Stimulated activated CD8-positive, alpha-beta memory T cell treated with anti-CD3 and anti-CD28 coated beads, Interleukin-15, amount 100 ng/mL, for 48 hours (primary cell): Measurements from ENCODE around the gene RNF10.
"Not testable (repeated sequence)": the region's sequence is repeated elsewhere in the genome, so short reads cannot be mapped to it uniquely, and the experiment has no call there.

Source experiments
- DNase-seq, 2 donors: peaks; one replicate each; pipeline ENCODE4 v3.0.0-alpha.2; 2020; ENCODE audit warnings: low read depth in 2 of 2

The RNF10 gene

DNA sequence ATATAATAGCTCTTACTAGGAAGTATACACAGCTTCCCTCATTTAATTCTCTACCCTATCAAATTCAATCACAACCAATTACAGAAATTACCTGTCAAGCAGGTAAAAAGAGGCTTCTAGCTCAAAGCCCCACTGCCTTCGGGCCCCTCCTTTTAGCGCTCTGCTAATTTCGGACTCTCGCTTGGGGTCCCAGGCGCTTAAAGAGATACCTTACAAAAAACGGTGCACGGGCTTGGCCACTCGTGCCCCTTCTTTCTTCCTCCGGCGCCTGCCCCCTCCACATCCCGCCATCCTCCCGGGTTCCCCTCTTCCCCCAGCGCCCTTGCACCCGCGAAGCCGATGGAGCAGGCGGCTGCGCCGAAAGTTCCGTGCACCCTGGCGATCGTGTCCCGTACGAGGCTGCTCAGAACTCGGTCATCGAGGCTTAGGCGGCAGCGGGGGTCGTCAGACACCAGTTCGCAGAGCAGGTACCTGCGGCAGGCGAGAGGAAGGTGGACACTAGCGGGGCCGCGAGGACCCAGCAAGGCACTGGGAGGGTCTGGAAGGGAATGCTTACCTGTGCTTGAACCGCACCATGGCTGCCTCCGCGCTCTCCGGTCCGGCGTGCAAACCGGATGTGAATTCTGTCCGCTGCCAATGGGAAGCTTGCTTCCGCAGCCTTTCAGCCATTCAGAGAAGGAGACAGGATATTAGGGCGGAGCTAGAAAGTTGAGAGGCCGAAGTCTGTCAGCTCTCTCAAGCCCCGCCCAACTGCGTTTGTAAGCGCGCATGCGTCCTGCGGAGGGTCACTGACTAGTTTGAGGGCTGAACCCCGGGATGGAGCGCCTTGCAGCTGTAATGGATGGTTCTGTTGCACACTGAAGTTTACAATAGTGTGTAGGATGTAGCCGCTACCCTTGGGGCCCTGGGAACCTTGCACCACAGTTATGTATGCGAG, 46.9 kb downstream of the RNF10 start, which contains the start of gene POP5:
Gene POP5 (minus strand): TSS at position 616 of the 937 bp plus-strand sequence. CDS start 40 bp downstream, at position 576.
- DNase-seq, result peak; percentile 92

DNA sequence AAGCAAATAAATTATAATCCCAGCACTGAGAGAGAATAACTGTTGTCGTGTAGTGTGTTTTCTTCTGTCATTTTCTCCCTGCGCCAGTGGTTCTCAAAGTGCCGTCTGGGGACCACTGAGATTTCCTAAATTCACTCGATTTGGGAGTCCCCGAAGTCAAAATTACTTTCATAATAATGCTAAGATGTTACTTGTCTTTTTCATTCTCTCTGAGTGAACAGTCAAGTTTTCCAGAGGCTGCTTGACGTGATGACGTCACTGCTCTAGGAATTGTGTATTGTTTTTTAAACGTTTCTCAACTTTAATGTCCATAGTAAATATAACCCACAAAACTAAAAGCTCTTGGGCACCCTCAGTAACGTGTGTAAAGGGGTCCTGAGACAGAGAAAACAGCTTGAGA, 47.8 kb downstream of the RNF10 start:
- no peak for DNase-seq

DNA sequence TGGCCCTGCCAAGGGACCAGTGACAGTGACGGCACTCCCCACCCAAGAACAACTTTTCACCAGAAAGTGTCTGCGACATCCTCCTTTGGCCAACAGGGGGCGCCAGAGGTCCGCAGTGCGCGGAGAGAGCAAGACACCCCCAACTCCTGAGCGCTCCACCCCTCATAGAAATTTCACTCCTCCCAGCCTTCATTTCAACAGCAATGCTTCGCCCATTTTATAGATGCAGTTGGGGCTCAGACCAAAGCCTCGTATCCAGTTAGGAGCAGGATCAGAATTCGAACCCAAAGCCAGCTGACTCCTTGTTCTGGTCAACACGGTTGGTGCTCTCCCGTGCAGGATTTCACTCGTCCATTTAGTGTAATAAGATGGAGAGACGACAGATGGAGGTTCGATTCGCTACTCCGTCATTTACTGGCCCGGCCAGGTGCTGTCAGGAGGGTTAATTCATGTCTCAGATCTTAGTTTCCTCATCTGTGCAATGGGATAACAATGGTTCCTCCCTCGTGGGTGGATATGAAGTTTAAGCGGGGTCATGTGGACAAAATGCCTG, 49.4 kb downstream of the RNF10 start:
- peak; percentile 55 to 67 for DNase-seq

DNA sequence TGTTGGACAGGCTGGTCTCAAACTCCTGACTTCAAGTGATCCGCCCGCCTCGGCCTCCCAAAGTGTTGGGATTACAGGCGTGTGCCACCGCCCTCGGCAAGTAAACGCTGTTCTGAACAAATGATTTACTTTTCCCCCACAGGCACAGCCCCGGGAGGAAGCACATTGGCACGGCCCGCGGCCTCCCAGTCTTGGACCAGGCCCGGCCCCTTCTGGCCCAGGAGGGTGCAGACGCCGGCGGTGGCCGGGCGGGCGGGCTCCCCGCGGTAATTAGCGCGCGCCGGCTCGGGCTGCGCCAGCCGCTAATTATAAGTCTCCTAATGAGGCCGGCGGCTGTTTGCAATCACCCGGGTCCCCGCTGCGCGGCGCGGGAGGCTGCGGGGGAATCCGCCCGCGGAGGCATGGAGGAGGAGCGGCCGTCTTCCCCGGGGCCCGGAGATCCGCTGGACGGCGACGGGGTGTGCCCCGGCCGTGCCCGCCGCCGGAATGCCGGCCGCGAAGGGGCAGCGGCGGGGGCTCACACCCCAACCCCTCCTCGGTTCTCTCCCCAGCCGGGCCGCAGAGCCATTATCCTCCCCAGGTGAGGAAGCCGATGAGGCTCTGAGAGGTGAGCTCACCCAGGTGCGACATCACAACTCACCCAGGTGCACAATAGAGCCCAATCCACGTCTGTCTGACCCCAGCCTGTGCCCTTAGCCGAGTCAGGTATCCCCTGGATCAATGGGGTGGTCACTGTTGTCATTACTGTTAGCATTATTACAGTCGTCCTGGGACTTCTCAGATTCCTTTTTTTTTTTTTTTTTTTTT, 50.4 kb downstream of the RNF10 start:
- DNase-seq, result peak; percentile 14 to 20

DNA sequence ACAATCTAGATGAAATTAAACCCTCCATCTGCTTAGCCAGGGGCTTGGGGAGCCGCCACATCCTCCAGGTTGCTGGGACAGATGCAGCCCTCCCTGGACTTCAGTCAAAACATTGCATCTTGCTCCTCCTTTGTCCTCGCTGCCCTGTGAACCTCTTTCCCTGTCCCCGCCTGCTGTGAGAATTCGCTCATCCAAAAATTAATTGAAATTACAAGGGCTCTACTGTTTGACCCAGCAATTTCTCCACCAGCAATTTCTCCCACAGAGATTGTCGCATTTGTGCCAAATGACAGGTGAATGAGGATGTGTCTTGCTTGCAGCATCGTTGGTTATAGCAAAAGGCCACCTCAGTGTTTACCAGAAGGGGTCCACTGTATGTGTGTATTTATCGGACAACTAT, 52.0 kb downstream of the RNF10 start:
- no peak for DNase-seq

DNA sequence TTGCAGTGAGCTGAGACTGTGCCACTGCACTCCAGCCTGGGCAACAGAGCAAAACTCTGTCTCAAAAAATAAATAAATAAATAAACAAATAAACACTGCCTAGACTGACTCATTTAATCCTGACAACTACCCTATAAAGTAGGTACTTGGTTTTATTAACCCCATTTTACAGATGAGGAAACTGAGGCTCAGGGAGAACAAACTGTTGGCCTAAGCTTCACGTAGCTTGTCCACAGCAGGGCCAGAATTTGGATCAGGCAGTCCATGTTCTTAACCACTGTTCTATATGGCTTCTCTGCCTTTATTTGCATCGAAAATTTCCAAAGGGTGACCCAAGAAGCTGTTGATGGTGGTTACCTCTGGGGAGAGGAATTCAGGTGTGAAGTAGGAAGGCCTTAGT, 52.7 kb downstream of the RNF10 start:
- DNase-seq, result no peak

DNA sequence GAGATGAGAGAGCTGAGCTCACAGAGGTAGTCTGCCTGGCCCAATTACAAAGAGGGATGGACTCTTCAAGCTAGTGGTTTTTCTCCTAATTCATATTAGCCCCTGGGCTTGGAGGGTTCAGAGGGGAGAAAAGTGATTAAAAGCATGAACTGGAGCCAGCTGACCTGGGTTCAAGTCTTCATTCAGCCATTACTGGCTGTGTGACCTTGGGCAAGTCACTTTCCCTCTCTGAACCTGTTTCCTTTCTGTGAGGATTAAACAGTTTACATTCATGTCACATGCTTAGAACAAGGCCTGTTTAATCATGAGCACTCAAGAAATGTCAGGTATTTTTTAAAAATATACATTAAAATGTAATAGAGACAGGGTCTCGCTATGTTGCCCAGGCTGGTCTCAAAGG, 54.2 kb downstream of the RNF10 start:
- DNase-seq, result no peak

DNA sequence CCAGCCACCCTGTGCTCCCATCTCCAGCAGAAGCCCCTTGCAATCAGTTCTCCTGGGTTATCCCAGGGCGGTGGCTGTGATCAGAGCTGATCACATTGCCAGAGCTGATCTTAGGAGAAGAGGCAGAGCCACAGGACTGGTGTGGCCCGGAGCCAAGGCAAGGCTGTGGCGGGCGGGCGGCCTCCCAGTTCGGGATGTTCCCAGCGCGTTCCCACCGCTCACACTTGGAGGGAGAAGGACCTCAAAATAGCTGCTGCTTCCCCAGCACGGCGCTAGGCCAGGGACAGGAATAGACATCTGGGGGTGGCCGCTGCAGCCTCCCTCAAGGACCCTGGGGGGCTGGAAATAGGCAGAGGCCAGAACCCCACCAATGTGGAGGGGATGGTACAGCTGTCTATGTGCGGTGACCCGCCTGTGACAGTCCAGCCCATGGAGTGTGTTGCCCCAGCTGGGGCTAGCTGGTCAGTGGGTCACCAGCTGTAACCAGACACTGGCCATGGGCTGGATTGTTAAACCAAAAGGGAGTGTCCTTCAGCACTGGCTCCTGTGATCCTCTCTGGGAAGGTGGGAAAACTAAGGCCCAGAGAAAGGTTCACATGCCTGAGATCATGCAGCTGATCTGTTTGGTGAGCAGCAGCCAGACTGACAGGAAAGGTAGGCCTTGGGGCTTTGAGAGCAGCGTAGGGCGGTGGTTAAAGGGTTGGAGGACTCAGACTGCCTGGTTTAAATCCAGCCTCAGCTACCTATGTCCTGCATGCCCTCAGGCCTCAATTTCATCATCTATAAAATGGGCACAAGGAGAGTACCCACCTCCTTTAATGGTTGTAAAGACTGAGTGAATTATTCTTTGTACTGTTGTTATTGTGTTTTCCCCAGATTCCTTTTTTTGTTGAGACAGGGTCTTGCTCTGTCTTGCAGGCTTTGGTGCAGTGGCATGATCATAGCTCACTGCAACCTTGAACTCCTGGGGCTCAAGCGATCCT, 55.1 kb downstream of the RNF10 start:
- no peak for DNase-seq

DNA sequence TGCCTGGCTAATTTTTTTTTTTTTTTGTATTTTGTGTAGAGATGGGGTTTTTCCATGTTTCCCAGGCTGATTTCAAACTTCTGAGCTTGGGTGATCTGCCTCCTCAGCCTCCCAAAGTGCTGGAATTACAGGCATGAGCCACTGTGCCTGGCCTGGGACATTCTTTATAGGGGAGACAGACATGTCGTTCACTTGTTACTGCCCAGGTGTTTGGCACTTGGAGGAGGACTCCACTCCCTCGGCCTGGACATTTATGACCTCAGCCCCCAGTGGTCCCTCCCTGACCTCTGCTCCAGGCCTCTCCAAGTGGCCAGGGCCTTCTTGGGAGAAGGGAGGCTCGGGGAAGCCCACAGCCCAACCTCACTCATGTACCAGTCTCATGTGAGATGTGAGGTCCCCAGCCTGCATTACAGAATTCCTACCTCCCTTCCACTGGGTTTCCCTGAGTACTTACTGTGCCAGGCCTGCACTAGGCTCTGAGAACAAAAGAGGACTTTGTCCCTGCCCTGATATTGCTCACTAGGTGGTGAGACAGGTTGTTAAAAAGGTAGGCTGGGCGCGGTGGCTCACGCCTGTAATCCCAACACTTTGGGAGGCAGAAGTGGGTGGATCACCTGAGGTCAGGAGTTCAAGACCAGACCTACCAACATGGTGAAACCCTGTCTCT, 56.7 kb downstream of the RNF10 start:
- DNase-seq, result no peak

DNA sequence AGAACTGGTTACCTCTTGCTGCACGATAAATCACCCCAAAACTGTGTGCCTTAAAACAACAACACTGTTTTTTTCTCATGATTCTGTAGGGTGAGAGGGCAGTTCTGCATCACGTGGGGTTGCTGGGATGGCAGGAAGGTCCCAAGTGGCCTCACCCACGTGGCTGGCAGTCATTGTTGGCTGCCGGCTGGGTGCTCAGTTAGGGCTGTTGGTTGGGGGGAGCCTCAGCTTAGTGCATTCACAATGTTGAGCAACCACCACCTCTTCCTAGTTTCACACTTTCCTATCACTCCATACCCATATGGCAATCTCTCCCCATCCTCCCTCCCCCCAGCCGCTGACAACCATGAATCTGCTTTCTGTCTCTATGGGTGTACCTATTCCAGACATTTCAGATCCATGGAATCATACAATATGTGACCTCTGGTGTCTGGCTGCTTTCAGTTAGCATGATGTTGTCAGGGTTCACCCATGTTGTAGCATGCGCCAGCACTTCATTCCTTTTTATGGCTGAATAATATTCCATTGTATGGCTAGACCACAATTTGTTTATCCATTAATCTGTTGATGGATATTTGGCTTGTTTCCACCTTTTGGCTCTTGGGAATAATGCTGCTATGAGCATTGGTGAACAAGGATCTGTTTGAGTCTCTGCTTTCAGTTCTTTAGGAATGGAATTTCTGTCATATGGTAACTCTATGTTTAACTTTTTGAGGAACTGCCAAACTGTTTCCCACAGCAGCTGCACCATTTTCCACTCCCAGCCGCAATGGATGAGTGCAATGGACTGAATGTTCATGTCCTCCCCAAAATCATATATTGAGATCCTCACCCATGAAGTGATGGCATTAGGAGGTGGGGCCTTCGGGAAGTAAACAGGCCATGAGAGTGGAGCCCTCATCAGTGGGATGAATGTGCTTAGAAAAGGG, 58.2 kb downstream of the RNF10 start:
- DNase-seq, result no peak

DNA sequence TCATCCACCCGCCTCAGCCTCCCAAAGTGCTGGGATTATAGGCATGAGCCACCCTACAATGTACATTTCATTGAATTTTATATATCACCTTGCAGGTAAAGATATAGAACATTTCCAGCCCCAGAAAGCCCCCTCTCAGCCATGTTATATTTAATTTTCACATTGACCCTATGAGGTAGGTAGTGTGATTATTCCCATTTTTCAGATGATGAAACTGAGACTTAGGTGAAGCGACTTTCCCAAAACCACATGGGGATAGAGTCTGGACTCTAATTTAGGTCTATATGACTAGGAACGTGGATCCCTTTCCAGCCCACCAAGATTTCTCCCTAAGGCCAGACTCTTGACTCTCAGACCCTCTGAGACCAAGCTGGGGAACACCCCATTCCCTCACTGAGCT, 62.7 kb downstream of the RNF10 start:
- DNase-seq, result no peak

DNA sequence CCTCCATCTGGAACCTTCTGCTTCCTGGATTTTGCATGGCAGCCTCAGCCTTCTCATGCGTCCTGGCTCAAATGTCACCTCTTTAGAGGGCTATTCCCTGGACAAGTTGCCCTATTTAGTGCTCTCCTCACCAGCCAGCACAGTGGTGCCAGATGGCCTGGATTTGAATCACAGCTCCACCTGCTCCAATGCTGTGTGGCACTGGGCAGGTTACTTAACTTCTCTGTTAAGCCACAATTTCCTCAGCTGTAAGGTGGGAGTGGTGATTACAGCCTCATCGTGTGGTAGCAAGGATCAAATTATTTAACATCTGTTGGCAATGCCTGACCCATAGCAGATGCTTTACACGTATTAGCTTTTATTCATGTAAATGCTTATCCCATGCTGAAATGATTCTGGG, 63.7 kb downstream of the RNF10 start:
- DNase-seq, result no peak

DNA sequence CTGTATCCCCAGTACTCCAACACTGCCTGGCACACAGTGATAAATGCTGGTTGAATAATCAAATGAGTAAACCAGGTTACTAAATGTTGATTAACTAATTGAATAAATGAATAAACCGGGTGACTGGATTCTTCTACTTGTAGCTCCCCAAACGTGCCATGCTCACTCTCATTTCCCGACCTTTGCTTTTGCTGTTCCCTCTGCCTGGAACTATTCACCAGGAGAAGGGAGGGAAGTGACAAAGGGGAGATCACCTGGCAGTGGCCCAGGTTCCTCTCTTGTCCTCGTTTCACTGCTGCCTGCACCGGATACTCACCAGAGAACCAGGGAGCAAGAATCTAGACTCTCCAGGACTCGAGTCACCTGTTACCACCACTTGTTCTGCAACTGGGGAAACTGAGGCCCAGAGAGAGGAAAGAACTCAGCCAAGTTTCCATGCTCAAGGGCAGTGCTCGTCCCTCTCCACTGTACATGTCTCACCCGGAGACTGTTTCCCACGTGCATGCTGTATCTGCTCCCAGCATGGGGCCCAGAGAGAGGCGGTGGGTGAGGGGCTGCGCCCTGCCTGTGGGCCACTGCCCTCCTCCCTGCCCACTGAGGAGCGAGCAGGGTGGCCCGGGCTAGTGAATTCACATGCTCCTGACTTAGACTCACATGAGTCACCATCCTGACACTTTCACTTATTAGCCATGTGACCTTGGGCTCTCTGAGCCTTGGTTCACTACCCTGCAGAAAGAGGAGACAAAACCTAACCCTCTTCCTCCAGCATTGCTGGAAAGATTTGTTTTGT, 64.7 kb downstream of the RNF10 start:
- no peak for DNase-seq

DNA sequence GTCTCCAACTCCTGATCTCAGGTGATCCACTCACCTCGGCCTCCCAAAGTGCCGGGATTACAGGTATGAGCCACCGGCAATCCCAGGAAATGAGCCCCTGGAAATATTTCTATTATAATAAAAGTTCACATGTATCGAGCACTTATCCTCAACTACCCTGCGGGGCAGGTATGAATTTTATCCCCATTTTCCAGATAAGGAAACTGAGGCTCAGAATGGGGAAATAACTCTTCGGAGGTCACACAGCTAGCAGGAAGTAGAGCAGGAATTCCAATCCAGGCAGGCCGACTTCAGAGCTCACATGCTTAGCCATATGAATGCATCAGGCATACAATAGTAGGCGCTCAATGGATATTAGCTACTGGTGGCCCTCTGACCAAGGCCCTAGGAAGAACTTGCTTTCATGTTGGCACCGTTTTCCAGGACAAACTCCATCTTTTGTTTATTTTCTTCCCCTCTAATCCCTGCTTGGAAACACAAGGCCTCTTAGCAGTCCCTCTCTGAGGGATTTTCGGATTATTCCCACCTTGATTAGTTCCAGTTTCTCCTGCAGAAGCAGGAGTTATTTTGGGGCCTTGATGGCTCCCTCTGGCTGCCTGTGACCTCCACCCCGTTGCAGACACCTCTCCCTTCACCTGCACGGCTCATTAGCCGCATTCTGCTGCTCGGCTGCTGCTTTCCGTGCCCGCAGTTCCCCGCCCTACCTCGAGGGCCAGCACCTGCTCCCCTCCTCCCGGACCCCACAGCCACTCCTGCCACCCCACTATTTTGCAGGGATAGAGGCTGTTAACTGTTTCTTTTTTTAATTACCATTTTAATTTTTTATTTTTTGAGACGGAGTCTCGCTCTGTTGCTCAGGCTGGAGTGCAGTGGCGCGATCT, 65.8 kb downstream of the RNF10 start:
- DNase-seq, result no peak

DNA sequence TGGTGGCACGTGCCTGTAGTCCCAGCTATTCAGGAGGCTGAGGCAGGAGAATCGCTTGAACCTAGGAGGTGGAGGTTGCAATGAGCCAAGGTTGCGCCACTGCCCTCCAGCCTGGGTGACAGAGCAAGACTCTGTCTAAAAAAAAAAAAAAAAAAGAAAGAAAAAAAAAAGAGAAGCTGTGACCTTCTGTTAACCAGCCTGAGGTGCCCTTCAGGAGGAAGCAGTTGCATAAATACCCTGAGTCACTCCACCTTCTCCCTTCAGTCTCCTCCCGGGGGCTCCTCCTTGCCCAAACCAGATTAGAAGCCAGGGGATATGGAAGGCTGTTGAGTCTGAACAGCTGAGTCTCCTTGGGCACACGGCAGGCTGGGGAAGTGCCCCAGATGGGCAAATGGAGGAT, 68.3 kb downstream of the RNF10 start:
- not testable (repeated sequence) for DNase-seq

DNA sequence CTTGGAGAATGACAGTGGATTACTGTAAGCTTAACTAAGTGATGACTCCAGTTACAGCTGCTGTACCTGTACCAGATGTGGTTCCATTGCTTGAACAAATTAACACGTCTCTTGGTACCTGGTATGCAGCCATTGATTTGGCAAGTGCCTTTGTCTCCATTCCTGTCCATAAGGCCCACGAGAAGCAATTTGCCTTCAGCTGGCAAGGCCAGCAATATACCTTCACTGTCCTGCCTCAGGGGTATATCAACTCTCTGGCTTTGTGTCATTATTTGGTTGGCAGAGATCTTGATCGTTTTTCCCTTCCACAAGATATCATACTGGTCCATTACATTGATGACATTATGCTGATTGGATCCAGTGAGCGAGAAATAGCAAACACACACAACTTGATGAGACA, 76.4 kb downstream of the RNF10 start:
- DNase-seq, result no peak

DNA sequence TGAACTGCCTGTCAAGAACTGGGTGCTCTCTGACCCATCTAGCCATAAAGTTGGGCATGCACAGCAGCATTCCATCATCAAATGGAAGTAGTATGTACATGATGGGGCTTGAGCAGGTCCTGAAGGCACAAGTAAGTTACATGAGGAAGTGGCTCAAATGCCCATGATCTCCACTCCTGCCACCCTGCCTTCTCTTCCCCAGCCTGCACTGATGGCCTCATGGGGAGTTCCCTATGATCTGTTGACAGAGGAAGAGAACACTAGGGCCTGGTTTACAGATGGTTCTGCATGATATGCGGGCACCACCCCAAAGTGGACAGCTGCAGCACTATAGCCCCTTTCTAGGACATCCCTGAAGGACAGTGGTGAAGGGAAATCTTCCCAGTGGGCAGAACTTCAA, 77.4 kb downstream of the RNF10 start:
- DNase-seq, result not testable (repeated sequence)

DNA sequence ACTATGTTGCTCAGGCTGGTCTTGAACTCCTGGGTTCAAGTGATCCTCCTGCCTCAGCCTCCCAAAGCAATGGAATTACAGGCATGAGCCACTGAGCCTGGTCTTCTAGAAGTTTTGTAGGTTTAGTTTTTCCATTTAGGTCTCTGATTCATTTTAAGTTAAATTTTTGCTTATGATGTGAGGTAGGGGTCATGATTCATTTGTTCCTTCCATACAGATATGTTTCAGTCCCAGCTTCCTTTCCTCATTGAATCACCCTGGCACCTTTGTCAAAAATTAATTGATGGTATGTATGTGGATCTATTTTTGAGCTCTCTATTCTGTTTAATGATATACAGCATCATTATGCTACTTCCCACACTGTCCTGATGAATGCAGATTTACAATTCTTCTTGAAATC, 80.7 kb downstream of the RNF10 start:
- no peak for DNase-seq
